ENCODE measurements around the gene ZBTB2.
"Not testable (repeated sequence)": the region's sequence is repeated elsewhere in the genome, so short reads cannot be mapped to it uniquely, and the experiment has no call there.

Gene ZBTB2

GRCh38 chr6:151399679-151400078, 8.3 kb upstream of the ZBTB2 start:
- no peak for DNase-seq

- DNase-seq, result no peak
Measured at GRCh38 chr6:151393410-151393809, 2.1 kb upstream of the ZBTB2 start.

GRCh38 chr6:151392427-151392826, 1.1 kb upstream of the ZBTB2 start:
- no peak for DNase-seq

- peak; percentile 20 for DNase-seq
Measured at GRCh38 chr6:151390851-151391470, 398 bp downstream of the ZBTB2 start.

- peak; percentile 95 for DNase-seq
Measured at GRCh38 chr6:151390276-151390850, 996 bp downstream of the ZBTB2 start.

- DNase-seq, result peak; percentile 44
Measured at GRCh38 chr6:151389618-151390275, 1.6 kb downstream of the ZBTB2 start.

- DNase-seq, result no peak
Measured at GRCh38 chr6:151388997-151389617, 2.3 kb downstream of the ZBTB2 start.

- DNase-seq, result no peak
Measured at GRCh38 chr6:151388236-151388635, 3.1 kb downstream of the ZBTB2 start.

- no peak for DNase-seq
Measured at GRCh38 chr6:151387175-151387970, 4.0 kb downstream of the ZBTB2 start.

GRCh38 chr6:151385177-151385576, 6.2 kb downstream of the ZBTB2 start:
- no peak for DNase-seq

- DNase-seq, result no peak
Measured at GRCh38 chr6:151384151-151384550, 7.2 kb downstream of the ZBTB2 start.

- not testable (repeated sequence) for DNase-seq
Measured at GRCh38 chr6:151382631-151383030, 8.7 kb downstream of the ZBTB2 start.

GRCh38 chr6:151381722-151382121, 9.6 kb downstream of the ZBTB2 start:
- DNase-seq, result no peak

- no peak for DNase-seq
Measured at GRCh38 chr6:151380848-151381205, 10.5 kb downstream of the ZBTB2 start.

- DNase-seq, result no peak
Measured at GRCh38 chr6:151379933-151380847, 11.2 kb downstream of the ZBTB2 start.

GRCh38 chr6:151377095-151377494, 14.3 kb downstream of the ZBTB2 start:
- DNase-seq, result no peak

- no peak for DNase-seq
Measured at GRCh38 chr6:151376440-151376839, 14.9 kb downstream of the ZBTB2 start.

GRCh38 chr6:151375833-151376232, 15.5 kb downstream of the ZBTB2 start:
- DNase-seq, result no peak

- no peak for DNase-seq
Measured at GRCh38 chr6:151374036-151374683, 17.2 kb downstream of the ZBTB2 start.

- no peak for DNase-seq
Measured at GRCh38 chr6:151372164-151372563, 19.2 kb downstream of the ZBTB2 start.

- DNase-seq, result no peak
Measured at GRCh38 chr6:151370509-151371078, 20.8 kb downstream of the ZBTB2 start.
